ENCODE results near the gene MYL12A.
"Not testable (repeated sequence)": the region's sequence is repeated elsewhere in the genome, so short reads cannot be mapped to it uniquely, and the experiment has no call there.

DNA sequence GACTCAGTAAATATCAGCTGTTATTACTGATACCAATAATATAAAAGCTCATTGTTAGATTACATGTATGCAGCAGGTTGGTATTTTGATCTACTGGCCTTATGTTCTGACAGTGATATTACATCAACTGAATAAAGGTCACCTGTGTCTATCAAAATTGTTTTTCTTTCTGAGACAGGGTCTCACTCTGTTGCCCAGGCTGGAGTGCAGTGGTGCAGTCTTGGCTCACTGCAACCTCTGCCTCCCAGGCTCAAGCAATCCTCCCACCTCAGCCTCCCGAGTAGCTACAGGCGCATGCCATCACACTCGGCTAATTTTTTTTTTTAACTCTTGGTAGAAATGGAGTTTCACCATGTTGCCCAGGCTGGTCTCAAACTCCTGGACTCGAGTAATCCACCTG lies 26.7 kb upstream of the MYL12A start:
- not testable (repeated sequence) for TF ChIP-seq POLR2AphosphoS5 (IDR thresholded peaks at IDR 0.05; ENCODE audit: low read depth, low read length); POLR2A (IDR thresholded peaks at IDR 0.05; ENCODE audit: low read depth, low read length); TAF1 (IDR thresholded peaks at IDR 0.05; ENCODE audit: low read depth, low read length); SPI1 (IDR thresholded peaks at IDR 0.05; ENCODE audit: low read depth, low read length); POU2F2 (IDR thresholded peaks at IDR 0.05; ENCODE audit: low read depth, low read length); PAX5 (IDR thresholded peaks at IDR 0.05; ENCODE audit: insufficient read depth, low read length, severe bottlenecking)
